GM12872 (cell line): ENCODE results near the gene GAS7.
A peak's percentile ranks its signal among the peaks of the same experiment; 100 is the strongest.

Experiments used
- CTCF ChIP-seq: IDR thresholded peaks from 3 replicates; pipeline ENCODE4 v1.5.1; 2011; ENCODE audit warnings: low read depth, mild to moderate bottlenecking, low read length, moderate library complexity; ENCODE audit not compliant: insufficient read depth

GAS7 gene

GRCh38 chr17:9973669-9974447 lies 224.5 kb downstream of the GAS7 start:
- TF ChIP-seq CTCF: no peak

GRCh38 chr17:9971991-9972390 lies 226.4 kb downstream of the GAS7 start:
- TF ChIP-seq CTCF: no peak

GRCh38 chr17:9969301-9969935 lies 229.0 kb downstream of the GAS7 start:
- TF ChIP-seq CTCF: no peak

- TF ChIP-seq CTCF: no peak
These were observed 229.5 kb downstream of the GAS7 start for GRCh38 chr17:9968881-9969280.

GRCh38 chr17:9968008-9968407 lies 230.4 kb downstream of the GAS7 start:
- TF ChIP-seq CTCF: no peak

GRCh38 chr17:9959377-9959981 lies 238.9 kb downstream of the GAS7 start:
- peak; percentile 82 for TF ChIP-seq CTCF

- no peak for TF ChIP-seq CTCF
These were observed 239.7 kb downstream of the GAS7 start for GRCh38 chr17:9958586-9959281.
